HG03565 (cell line): ENCODE data around the gene CMIP.

ENCODE experiments used
- ATAC-seq: cut with Tn5 transposase; IDR thresholded peaks from one replicate; pipeline ENCODE4 v1.9.1; 2021; ENCODE audit warnings: mild to moderate bottlenecking, moderate library complexity; ENCODE audit not compliant: unreplicated experiment

The CMIP gene

DNA sequence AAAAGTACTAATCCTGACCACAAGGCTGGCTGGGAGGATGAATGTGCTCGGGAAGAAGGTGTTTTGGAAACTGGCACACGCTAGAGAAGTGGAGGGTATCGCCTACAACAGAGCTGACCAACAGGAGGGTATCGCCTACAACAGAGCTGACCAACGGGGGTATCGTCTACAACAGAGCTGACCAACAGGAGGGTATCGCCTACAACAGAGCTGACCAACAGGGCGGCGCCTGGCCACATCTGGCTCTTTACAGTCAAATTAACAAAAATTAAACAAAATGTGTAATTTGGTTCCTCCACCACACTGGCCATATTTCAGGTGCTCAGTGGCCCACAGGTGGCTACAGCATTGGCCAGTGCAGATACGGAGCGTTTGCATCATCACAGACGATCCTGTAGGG lies 153.5 kb downstream of the CMIP start:
- ATAC-seq: no peak

DNA sequence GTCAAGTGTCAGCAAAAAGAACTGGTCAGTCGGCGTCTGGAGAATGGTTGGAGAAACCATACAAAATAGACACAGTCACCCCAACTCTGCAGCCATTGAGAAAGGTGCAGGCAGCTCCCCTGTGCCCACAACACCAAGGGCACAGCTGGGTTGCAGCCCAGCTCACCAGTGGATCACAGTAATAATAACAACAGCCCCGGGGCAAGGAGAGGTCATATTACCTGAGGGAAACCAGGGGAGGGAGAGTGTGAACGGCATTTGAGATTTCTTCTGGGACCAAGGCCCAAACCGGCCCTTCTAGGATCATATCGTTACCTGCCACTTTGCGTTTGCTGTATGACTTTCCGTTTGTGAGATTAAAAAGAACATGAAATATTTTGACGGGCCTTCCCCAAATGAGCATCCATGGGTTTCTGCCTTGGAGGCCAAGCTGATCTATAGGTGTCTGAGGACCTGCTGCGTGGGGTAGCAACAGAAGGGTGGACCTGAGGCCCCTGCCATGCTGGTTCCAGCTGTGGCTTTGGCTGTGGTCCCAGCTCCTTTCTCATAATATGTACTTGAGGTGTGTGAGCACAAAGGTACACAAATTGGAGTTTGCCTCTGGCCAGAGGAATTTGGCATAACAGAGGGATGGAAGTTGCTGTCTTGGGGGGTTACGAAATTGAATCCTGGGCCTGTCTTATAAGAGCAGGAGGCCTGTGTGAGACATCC lies 154.6 kb downstream of the CMIP start:
- no peak for ATAC-seq

DNA sequence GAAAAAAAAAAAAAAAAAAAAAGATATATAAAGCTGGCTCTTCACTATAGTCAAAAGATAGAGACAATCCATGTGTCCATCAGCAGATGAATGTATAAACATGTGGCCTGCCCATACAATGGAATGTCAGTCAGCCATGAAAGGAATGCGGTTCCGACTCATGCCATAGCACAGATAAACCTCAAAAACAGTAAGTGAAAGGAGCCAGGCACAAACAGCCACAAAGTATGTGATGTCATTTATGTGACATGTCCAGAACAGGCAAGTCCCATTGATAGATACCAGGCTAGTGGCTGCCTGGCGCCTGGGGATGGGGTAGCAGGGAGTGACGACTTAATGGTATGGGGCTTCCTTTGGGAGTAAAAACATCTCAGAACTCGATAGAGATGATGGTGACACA lies 155.7 kb downstream of the CMIP start:
- ATAC-seq: no peak

- no peak for ATAC-seq
These were observed 156.4 kb downstream of the CMIP start for GRCh38 chr16:81601008-81601428.

GRCh38 chr16:81601601-81602255 lies 157.1 kb downstream of the CMIP start:
- ATAC-seq: no peak

- no peak for ATAC-seq
These were observed 157.7 kb downstream of the CMIP start for GRCh38 chr16:81602256-81602776.

- ATAC-seq: no peak
These were observed 158.2 kb downstream of the CMIP start for GRCh38 chr16:81602792-81603191.

DNA sequence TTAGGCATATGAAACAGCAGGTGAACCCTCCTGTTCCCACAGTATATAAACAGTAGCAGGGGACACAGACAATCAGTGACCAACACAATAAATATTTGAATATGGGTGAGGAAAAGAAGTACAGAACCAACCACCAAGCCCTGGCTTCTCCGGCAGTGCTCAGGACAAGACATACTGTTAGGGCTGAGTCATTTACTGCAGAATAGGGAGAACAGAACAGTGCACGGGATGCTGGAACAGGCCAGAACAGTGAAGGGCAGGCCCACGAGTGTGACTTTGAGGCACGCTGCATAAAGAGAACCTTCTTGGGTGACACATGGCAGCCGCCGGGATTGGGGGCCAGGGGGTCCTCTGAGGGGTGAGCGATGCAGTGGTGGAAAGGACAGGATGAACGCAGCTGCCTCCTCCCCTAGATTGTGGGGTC lies 160.4 kb downstream of the CMIP start:
- no peak for ATAC-seq

- ATAC-seq: no peak
These were observed 161.4 kb downstream of the CMIP start for GRCh38 chr16:81606039-81606438.

GRCh38 chr16:81607006-81607405 lies 162.4 kb downstream of the CMIP start:
- no peak for ATAC-seq

GRCh38 chr16:81607805-81608522 lies 163.4 kb downstream of the CMIP start:
- ATAC-seq: no peak

- ATAC-seq: no peak
These were observed 164.1 kb downstream of the CMIP start for GRCh38 chr16:81608523-81609209.

DNA sequence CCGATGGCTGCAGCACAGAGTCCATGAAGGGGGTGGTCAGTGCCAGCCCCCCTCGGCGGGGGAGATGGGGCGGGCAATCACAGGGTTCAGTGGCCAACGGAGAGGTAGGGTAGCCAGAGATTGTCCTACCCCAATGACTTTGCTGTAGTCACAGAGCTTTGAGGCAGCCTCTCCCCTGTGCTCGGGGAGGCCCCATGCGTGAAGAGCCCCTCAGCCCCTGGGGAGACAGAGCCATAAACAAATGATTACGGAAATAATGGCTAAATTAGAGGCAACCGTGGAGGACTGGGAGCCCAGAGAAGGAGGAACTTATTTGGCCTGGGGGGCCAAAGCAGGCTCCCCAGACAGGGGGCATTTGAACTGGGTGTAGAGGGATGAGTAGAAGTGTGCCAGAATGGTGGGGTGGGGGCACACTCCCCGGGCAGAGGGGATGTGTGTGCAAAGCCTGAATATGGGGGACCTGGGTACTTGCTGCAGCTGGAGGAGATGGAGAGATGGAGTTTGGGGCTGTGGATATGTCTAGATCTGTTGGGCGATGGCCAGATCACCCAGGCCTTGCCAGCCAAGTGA lies 164.8 kb downstream of the CMIP start:
- no peak for ATAC-seq

- ATAC-seq: no peak
These were observed 165.7 kb downstream of the CMIP start for GRCh38 chr16:81610144-81610842.

DNA sequence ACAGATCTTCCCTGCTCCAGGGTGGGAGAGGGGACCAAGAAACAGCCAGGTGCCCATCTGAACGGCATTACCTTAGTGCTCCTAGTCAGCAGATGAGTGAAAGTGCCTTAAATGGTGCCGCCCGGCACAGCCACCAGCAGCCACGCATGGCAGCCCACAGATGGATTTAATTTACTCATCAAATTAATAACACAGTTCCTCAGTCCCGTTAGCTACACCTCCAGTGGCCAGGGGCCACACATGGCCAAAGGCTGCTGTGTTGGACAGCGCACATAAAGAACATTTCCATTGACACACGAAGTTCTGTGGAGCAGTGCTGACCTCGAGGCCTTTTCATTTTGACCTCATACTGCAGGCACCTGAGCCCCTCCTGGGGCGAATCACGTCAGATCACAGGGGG lies 166.3 kb downstream of the CMIP start:
- no peak for ATAC-seq

DNA sequence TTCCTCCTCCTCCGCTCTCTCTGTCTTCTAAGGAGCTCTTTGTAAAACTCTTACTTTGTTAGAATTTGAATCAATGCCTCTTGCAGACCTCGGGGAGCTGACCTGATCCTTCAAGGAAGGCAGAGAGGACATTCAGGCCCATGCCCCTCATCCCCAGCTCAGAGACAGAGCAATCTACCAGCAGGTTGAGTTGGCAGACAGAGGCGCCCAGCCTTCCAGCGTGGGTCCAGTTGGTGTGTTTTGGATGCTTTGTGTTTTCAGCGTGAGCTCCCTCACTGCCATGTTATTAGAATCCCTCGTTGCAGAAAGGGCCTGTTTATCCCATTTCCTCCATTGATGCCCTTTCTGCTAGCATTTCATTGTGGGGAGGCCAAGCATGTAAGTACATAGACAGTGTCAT lies 167.1 kb downstream of the CMIP start:
- ATAC-seq: no peak

DNA sequence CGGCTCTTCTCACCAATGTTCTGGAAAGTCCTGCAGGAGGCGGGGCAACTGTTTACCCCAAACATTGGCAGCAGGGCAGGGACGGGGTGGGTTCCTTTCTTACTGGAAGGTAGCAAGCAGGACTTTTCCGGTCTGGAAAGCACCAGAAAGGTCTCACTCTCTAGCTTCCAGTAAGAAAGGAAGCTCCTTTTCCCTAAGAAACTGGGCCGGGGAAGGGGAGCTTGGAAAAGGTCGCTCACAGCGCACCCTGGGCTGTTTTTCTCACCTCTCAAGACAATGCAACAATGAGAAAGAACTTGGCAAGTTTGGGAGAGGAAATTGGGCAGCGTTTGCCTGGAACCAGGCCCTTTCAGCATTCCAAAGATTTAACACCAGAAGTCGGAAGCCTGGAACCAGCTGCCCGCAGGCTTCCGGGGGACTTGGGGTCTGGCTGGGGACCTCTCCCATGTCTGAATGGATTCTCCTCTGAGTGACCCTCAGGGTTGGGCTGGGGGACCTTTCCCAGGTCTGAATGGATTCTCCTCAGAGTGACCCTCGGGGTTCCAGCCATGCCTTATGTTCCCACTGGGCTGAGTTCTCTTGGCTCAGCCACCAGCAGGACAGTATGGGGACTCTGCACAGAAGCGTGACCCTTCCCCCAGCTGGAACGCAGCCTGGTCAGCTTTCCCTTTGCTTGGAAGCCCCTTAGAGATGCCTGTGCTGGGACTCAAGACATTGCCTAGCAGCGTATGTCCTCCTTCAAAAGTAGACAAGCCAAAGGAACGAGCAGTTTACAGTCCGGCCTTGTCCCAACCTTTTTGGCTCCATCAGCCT lies 167.9 kb downstream of the CMIP start:
- no peak for ATAC-seq

DNA sequence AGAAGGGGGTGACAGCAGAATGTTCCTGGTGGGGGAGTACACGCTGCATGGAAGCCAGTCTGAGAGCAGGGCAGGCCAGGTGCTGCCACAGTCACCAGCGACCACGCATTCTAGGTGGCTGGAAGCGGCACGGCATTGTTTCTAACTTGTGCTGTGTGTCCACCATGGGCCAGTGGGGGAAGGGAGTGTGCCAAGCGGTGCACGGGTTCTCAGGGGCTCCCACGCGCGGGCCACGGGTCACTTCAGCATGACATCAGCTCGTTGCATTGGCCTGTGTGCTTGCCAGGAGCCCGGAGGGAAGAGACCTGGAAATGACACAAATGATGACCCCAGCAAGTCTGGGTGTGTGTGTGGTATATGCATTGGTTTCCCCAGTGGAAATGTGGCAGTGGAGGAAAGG lies 169.6 kb downstream of the CMIP start:
- no peak for ATAC-seq

- ATAC-seq: no peak
These were observed 170.2 kb downstream of the CMIP start for GRCh38 chr16:81614654-81615359.
